Myocyte (in vitro differentiated cells): ENCODE data around the gene SHH. TPM values are rescaled to one million over a fixed set of nuclear protein-coding genes. Genes with fewer than 3 reads are reported as not detected.

Source experiments
- total RNA-seq: library from RNA; depleted of rRNA; stranded (reverse); fragments of >200 nt; gene quantifications from 2 replicates; pipeline ENCODE4 v1.2.3, GENCODE V29; 2014

The SHH gene
- total RNA-seq, 1 donor from 2014 or later = 0.08 TPM

Other genes with a start within 250 kb of the SHH start
- 29.4 and 34.8 TPM in 2 replicates for gene RBM33, start 167.8 kb downstream of the SHH start, total RNA-seq